MCF 10A (cell line): Measurements from ENCODE around the gene SHROOM3. TPM values are rescaled to one million over a fixed set of nuclear protein-coding genes. Genes with fewer than 3 reads are reported as not detected.

ENCODE experiments used
- BruUV-seq: library from RNA; stranded (reverse); fragments of 400-500 nt; replicated peaks from 2 replicates; lab custom pipeline; 2021; lab: Mats Ljungman, UMichigan
- CTCF ChIA-PET: fragments of 300-600 bp; sonication (Branson Sonifier 250); formaldehyde crosslinking; extraction: SDS; loops from one replicate; lab custom pipeline; 2021; ENCODE audit warnings: antibody characterized with exemption, inconsistent platforms; lab: Yijun Ruan, JAX
- POLR2A ChIA-PET: fragments of 300-600, 350-650 bp; sonication (Branson Sonifier 250); formaldehyde crosslinking; extraction: SDS; loops from one replicate; lab custom pipeline; 2020; ENCODE audit warnings: antibody characterized with exemption, inconsistent platforms; lab: Yijun Ruan, JAX
- DNase-seq: peaks from one replicate; pipeline ENCODE4 v3.0.0-alpha.2; 2018; ENCODE audit not compliant: unreplicated experiment
- H3K27ac Mint-ChIP-seq: one replicate; pipeline ENCODE4 v1.8.0; 2022; ENCODE audit warnings: mild to moderate bottlenecking, low read depth, mixed read lengths; ENCODE audit not compliant: unreplicated experiment
- H3K27me3 Mint-ChIP-seq: one replicate; pipeline ENCODE4 v1.8.0; 2022; ENCODE audit warnings: mixed read lengths; ENCODE audit not compliant: insufficient read depth, unreplicated experiment
- H3K36me3 Mint-ChIP-seq: one replicate; pipeline ENCODE4 v1.8.0; 2022; ENCODE audit warnings: mild to moderate bottlenecking, moderate library complexity, mixed read lengths; ENCODE audit not compliant: insufficient read depth, unreplicated experiment
- H3K4me1 Mint-ChIP-seq: one replicate; pipeline ENCODE4 v1.8.0; 2022; ENCODE audit warnings: mixed read lengths; ENCODE audit not compliant: insufficient read depth, unreplicated experiment
- H3K4me3 Mint-ChIP-seq: one replicate; pipeline ENCODE4 v1.8.0; 2022; ENCODE audit warnings: mild to moderate bottlenecking, moderate library complexity, mixed read lengths; ENCODE audit not compliant: unreplicated experiment
- H3K9me3 Mint-ChIP-seq: one replicate; pipeline ENCODE4 v1.8.0; 2022; ENCODE audit warnings: mixed read lengths; ENCODE audit not compliant: unreplicated experiment
- intact Hi-C: fragments of 100-400 bp; cut with micrococcal nuclease; formaldehyde crosslinking; loops from 2 replicates; pipeline ENCODE4 v1.14.1; 2022
- total RNA-seq: library from RNA; stranded (reverse); gene quantifications from 2 replicates; pipeline ENCODE4 v1.2.3, GENCODE V29; 2022
- TF ChIP-seq, protein P1 (sequence below): fragments of 200-600 bp; IDR thresholded peaks from one replicate; pipeline ENCODE4 v1.8.0; 2022; ENCODE audit warnings: antibody characterized with exemption, mild to moderate bottlenecking; ENCODE audit not compliant: unreplicated experiment

Gene SHROOM3
- total RNA-seq, 1 experiment from 2014 or later, result 20.7 TPM

DNA sequence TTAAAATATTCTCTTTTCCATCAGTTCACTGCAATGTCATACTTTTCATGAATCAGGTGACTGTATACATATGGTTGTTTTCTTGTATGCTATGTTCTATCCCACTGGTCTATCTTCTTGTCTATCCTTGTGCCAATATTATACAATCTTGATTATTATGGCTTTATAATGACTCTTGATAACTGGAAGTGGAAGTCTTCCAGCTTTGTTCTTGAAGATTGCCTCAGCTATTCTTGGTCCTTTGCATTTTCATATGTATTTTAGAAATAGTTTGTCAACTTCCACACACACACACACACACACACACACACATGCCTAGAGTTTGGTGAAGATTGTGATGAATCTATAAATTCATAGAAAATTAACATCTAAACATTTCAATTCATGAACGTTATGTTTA is 67.9 kb downstream of the SHROOM3 start:
- H3K27me3 Mint-ChIP-seq, result no peaks in the 10 kb centered on the region
- intact Hi-C loops, result loop anchor here (10.0 kb wide), 1 partner anchor 198 kb away; the partner anchor contains the start of gene STBD1
- no peak overlapping the region for H3K27ac Mint-ChIP-seq
- no peaks in the 10 kb centered on the region for H3K4me1 Mint-ChIP-seq
- ChIA-PET POLR2A (interaction anchor here (1.2 to 7.2 kb wide), 2 partner anchors 69 to 323 kb away, joined by 3 to 76 read pairs; partner anchors contain the start of gene SHROOM3), CTCF (interaction anchor here (0.6 to 8.2 kb wide), 5 partner anchors 9 to 323 kb away, joined by 3 to 294 read pairs (median 13); partner anchors contain the start of gene SHROOM3)
- H3K36me3 Mint-ChIP-seq, result no peaks in the 10 kb centered on the region
- no peaks in the 10 kb centered on the region for H3K9me3 Mint-ChIP-seq
- no TSS peak for BruUV-seq
- TF ChIP-seq, protein P1, sequence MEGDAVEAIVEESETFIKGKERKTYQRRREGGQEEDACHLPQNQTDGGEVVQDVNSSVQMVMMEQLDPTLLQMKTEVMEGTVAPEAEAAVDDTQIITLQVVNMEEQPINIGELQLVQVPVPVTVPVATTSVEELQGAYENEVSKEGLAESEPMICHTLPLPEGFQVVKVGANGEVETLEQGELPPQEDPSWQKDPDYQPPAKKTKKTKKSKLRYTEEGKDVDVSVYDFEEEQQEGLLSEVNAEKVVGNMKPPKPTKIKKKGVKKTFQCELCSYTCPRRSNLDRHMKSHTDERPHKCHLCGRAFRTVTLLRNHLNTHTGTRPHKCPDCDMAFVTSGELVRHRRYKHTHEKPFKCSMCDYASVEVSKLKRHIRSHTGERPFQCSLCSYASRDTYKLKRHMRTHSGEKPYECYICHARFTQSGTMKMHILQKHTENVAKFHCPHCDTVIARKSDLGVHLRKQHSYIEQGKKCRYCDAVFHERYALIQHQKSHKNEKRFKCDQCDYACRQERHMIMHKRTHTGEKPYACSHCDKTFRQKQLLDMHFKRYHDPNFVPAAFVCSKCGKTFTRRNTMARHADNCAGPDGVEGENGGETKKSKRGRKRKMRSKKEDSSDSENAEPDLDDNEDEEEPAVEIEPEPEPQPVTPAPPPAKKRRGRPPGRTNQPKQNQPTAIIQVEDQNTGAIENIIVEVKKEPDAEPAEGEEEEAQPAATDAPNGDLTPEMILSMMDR, result no peak
- no peak for DNase-seq
- no peak overlapping the region for H3K4me3 Mint-ChIP-seq

DNA sequence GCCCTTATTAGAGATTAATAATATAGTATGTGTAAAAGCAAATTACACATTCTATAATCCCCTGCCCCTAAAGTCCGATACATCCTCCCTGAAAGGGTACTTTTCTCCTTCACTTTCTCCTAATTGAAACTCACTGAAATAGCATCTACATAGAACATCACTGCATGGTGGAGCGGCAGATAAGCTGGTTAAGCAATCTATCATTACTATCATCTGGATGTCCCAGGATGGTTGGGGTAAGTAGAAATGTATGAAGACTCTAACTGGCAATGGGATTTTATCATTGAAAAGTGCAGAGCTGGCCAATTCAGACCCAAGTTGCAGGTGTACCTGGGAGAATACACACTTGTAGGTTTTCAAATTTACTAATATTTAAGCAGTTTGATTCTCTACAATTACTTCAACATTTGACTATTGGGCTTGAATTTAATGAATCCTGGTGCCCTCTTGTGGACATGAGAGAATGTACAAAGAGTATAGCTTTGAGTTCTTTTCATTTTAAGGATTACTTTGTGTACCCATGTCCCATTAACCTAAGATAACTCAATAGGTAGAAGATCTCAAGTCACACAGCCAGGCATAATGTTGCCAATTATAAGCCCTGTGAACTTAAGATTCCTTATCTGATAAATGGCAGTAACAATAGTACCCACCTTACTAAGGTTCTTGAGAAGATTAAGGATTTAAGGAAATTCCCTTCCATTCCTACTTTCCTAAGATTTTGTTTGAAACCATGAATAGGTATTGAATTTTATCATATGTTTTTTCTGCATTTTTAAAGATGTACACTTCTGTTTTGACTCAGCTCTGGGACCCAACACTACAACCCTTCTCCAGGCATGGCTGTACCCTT is 69.8 kb downstream of the SHROOM3 start:
- H3K4me1 Mint-ChIP-seq, result no peaks in the 10 kb centered on the region
- TF ChIP-seq, protein P1, result peak; percentile 70
- intact Hi-C loops, result loop anchor here (1.0 to 10.0 kb wide), 4 partner anchors 74 to 508 kb away; partner anchors contain the start of gene STBD1
- no peaks in the 10 kb centered on the region for H3K27me3 Mint-ChIP-seq
- H3K4me3 Mint-ChIP-seq, result no peak overlapping the region
- DNase-seq, result peak; percentile 75
- H3K36me3 Mint-ChIP-seq, result no peaks in the 10 kb centered on the region
- H3K27ac Mint-ChIP-seq, result no peak overlapping the region
- no TSS peak for BruUV-seq
- H3K9me3 Mint-ChIP-seq, result no peaks in the 10 kb centered on the region
- POLR2A ChIA-PET, result interaction anchor here (0.5 to 1.8 kb wide), 6 partner anchors 46 to 325 kb away, joined by 3 to 40 read pairs (median 4); partner anchors contain the start of genes CCDC158 and SHROOM3
- CTCF ChIA-PET, result interaction anchor here (0.5 to 8.2 kb wide), 39 partner anchors 11 to 590 kb away, joined by 3 to 294 read pairs (median 4); partner anchors contain the start of genes SHROOM3 and STBD1

DNA sequence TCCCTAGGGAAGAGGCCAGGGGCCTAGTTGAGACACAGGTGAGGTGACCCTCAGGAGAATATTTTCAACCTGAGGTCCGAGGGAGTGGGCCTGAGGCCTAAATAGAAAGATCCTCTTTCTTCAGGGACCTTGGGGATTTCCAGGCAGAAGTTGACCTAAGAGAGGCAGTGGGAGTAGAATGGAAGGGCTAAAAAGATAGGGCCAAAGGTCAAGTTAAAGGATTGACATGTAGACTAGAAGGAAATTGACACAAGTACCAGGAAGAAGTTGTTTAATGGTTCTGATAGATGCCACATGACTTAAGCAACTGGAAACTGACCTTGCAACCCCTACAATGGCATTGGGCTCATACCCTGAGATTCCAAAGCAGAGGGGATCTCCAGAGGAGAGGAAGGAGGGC is 76.9 kb downstream of the SHROOM3 start:
- TF ChIP-seq, protein P1, result no peak
- Mint-ChIP-seq H3K36me3 (no peaks in the 10 kb centered on the region), H3K4me1 (peaks cover 4% of the 10 kb centered on the region), H3K9me3 (no peaks in the 10 kb centered on the region), H3K27me3 (no peaks in the 10 kb centered on the region), H3K4me3 (no peak overlapping the region), H3K27ac (no peak overlapping the region)
- DNase-seq, result no peak
- ChIA-PET POLR2A (no interaction called here), CTCF (interaction anchor here (0.6 to 4.0 kb wide), 16 partner anchors 11 to 435 kb away, joined by 3 to 26 read pairs (median 4); no protein-coding TSS in a partner anchor)
- no TSS peak for BruUV-seq
- intact Hi-C loops, result loop anchor here (1.0 to 5.0 kb wide), 7 partner anchors 221 to 795 kb away; partner anchors contain the start of gene SEPTIN11

DNA sequence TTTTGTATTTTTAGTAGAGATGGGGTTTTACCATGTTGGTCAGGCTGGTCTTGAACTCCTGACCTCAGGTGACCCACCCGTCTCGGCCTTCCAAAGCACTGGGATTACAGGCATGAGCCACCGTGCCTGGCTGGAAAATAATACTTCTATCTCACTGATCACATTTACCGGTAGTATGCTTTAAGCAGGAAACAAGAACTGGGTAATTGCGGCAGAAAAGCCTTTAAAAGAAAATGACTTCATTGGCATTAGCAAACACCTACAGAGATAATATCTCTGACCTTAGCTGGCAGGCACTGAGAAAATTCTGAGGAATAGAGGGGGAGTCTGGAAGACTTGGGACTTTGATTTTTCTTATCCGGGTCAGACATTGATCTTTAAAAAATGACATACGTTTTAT is 78.5 kb downstream of the SHROOM3 start:
- POLR2A ChIA-PET, result no interaction called here
- BruUV-seq, result no TSS peak
- Mint-ChIP-seq H3K27ac (no peak overlapping the region), H3K9me3 (no peaks in the 10 kb centered on the region), H3K4me1 (peaks cover 4% of the 10 kb centered on the region), H3K27me3 (no peaks in the 10 kb centered on the region), H3K36me3 (no peaks in the 10 kb centered on the region), H3K4me3 (no peak overlapping the region)
- intact Hi-C loops, result loop anchor here (5.0 kb wide), 1 partner anchor 689 kb away; no protein-coding TSS in a partner anchor
- DNase-seq, result no peak
- CTCF ChIA-PET, result interaction anchor here (0.6 to 1.7 kb wide), 8 partner anchors 21 to 438 kb away, joined by 3 to 8 read pairs (median 3); no protein-coding TSS in a partner anchor
- TF ChIP-seq, protein P1, result no peak
